Articular chondrocyte of knee joint (primary cell): ENCODE data around the gene SUMO3. TPM values are rescaled to one million over a fixed set of nuclear protein-coding genes. Genes with fewer than 3 reads are reported as not detected.

Experiments
- total RNA-seq: library from RNA; depleted of rRNA; stranded (reverse); fragments of >200 nt; gene quantifications from 2 replicates; pipeline ENCODE4 v1.2.3, GENCODE V29; 2012

SUMO3 gene
- total RNA-seq = 95.3 and 114 TPM in 2 replicates

DNA sequence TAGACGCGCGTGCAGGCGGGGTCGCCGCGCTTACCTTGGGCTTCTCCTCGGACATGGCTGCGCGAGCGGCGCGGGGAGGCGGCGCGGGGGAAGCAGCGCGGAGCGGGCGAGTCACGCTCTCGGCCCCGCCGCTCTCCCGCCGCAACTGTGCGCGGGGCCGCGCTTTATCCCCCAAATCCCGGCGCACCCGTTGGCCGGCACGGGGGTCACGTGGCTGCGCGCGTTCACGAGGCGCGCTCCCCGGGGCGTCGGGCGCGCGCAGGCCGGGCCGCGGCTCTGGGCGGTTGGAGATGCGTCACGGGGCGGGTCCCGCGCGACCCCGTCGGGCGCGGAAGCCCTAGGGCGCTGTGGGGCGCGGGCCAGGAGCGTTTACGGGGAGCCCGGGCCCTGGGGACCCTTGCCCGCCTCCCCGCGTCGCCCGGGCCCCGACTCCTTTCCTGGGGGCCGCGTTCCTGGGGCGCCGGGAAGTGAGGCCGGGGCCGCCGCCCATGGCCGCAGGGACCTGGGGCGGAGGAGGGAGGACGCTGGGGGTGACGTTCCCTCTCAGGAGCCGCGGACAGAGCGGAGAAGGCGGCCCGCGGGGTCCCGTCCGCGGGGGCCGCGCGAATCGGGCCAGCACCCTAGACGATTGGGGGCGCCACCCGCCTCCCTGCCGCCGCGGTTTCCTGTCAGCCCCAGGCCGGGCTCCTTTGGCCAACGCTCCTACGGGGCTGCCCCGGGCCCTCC, at the start of gene SUMO3:
Gene SUMO3 (minus strand): TSS at position 149 of the 726 bp plus-strand sequence. CDS start 94 bp downstream, at position 55.

DNA sequence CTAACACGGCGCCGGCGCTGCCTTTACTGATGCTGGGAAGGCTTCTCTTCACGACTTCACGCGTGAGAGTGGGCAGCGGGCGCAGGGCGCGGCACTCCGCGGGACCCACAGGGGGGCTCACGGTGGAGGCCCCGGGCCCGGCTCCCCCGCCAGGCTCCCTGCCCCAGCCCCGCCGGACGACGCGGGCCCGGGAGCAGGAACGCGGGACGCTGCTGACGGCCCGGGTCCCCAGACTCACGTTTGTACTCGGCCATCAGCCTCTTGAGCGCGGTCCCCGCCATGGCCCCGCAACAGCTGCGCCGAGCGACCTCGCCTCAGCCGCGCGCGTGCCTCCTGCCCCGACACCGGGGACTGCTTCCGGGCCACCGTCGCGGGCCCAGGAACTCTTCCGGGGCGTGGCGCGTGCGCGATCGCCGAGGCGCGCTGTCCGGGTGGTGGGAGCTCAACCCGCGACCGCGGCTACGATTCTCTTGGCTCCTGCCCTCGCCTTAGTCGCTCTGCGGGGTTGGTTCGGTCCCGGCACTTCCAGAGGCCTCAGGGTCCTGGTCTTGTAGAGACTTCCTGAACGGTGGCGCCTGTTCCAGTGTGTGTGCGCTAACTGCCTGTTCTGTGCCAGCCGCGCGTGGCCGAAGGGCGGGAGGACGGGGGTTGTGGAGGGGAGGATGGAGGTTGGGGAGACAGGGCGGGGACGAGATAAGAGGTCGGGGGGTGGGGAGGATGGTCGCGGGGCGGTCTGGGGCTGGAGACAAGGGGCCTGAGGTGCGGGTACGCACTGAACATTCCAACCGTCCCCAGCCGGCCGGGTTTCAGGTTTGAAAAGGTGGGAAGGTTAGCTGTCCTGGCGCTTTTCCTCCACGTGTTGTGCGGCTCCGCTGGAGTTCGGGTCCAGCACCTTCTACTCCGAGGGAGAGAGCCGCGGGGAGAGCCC, 16.1 kb downstream of the SUMO3 start, which contains the start of gene UBE2G2:
Gene UBE2G2 (minus strand): TSS at position 353 of the 928 bp plus-strand sequence. CDS start 72 bp downstream, at position 281.

Other genes starting within 250 kb of the SUMO3 start
- not detected in 2 replicates for gene KRTAP10-4, start 244.3 kb downstream of the SUMO3 start, total RNA-seq
- not detected in 2 replicates for gene KRTAP10-5, start 237.5 kb downstream of the SUMO3 start, total RNA-seq
- gene KRTAP10-6, start 225.6 kb downstream of the SUMO3 start, total RNA-seq = not detected in 2 replicates
- gene KRTAP10-7, start 217.5 kb downstream of the SUMO3 start, total RNA-seq = not detected in 2 replicates
- gene KRTAP10-8, start 206.0 kb downstream of the SUMO3 start, total RNA-seq = not detected in 2 replicates
- not detected in 2 replicates for gene KRTAP10-9, start 191.0 kb downstream of the SUMO3 start, total RNA-seq
- not detected in 2 replicates for gene KRTAP10-10, start 180.7 kb downstream of the SUMO3 start, total RNA-seq
- not detected in 2 replicates for gene KRTAP10-11, start 171.6 kb downstream of the SUMO3 start, total RNA-seq
- gene KRTAP12-4, start 163.4 kb downstream of the SUMO3 start, total RNA-seq = not detected in 2 replicates
- gene KRTAP12-3, start 160.1 kb downstream of the SUMO3 start, total RNA-seq = not detected in 2 replicates
- not detected in 2 replicates for gene KRTAP12-2, start 151.1 kb downstream of the SUMO3 start, total RNA-seq
- gene KRTAP12-1, start 135.9 kb downstream of the SUMO3 start, total RNA-seq = not detected in 2 replicates
- not detected in 2 replicates for gene KRTAP10-12, start 120.9 kb downstream of the SUMO3 start, total RNA-seq
- not detected in 2 replicates for gene TSPEAR, start 106.5 kb downstream of the SUMO3 start, total RNA-seq
- gene UBE2G2, start 16.2 kb downstream of the SUMO3 start, total RNA-seq = 71.1 and 86.4 TPM in 2 replicates
- 535 and 631 TPM in 2 replicates for gene PTTG1IP, start 55.6 kb upstream of the SUMO3 start, total RNA-seq
- gene ITGB2, start 102.8 kb upstream of the SUMO3 start, total RNA-seq = 5.9 and 19.7 TPM in 2 replicates
- 11.5 and 15.0 TPM in 2 replicates for gene SLX9, start 122.0 kb upstream of the SUMO3 start, total RNA-seq